ENCODE results near the gene PLBD1. TPM values are rescaled to one million over a fixed set of nuclear protein-coding genes. Genes with fewer than 3 reads are reported as not detected.

Gene PLBD1
- total RNA-seq, 1 experiment from 2014 or later, result 49.6 TPM

DNA sequence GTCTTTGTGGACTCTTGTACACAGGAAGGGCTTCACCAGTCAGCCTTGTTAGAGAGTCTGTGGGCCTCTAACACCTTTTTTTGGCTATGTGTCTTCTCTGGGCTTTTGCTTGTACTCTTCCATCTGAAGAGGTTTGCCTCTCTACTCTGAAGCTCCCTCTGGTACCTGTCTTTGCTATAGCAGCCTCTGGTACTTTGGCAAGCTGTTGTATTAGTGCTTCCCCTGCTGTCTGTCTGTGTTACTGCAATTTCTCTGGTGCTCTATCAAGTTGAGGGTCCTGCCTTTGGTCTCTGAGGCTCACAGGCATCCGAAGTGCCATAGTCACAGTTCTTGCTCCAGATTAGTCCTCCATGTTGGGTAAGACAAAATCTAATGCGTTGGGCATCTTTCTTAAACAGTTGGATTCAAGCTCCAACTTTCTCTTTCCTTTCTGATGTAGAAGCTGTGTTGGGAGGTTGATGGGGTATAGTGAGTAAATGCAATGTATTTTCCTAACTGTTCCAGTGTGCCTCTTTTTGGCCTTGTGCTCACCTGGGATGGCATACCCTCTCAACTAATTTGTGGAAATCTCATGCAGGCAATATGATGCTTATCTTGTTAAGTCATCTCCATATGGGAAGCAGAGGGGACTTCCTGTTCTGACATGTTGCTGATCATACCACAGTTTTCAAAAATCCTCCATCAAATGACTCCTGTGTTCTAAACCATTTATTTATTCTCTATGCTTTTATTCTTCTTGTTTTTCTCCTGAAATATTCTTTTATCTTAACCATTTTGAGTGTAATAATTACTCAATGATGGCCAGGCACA, 113.4 kb downstream of the PLBD1 start:
- peak; percentile 56 for DNase-seq (ENCODE audit: low spot score)
- Mint-ChIP-seq H3K9me3 (no peaks in the 10 kb centered on the region), H3K27ac (peak overlapping the region; percentile 86), H3K27me3 (ENCODE audit: low read depth) (no peaks in the 10 kb centered on the region), H3K4me3 (no peak overlapping the region), H3K36me3 (peaks cover 30% of the 10 kb centered on the region), H3K4me1 (peaks cover 49% of the 10 kb centered on the region)
- ChIA-PET POLR2A (interaction anchor here (0.8 to 1.8 kb wide), 4 partner anchors 69 to 196 kb away, joined by 3 to 9 read pairs (median 4); partner anchors contain the start of gene ATF7IP), CTCF (interaction anchor here (0.6 to 6.3 kb wide), 44 partner anchors 9 to 268 kb away, joined by 3 to 59 read pairs (median 4); partner anchors contain the start of gene ATF7IP)
- peak; percentile 99 for ATAC-seq
- TF ChIP-seq HMGA2 (CRISPR knock-in tag; IDR thresholded peaks at IDR 0.05), result no peak
- TF ChIP-seq ZNF138 (CRISPR knock-in tag; conservative IDR thresholded peaks at IDR 0.05), result no peak
- TF ChIP-seq, protein P1, sequence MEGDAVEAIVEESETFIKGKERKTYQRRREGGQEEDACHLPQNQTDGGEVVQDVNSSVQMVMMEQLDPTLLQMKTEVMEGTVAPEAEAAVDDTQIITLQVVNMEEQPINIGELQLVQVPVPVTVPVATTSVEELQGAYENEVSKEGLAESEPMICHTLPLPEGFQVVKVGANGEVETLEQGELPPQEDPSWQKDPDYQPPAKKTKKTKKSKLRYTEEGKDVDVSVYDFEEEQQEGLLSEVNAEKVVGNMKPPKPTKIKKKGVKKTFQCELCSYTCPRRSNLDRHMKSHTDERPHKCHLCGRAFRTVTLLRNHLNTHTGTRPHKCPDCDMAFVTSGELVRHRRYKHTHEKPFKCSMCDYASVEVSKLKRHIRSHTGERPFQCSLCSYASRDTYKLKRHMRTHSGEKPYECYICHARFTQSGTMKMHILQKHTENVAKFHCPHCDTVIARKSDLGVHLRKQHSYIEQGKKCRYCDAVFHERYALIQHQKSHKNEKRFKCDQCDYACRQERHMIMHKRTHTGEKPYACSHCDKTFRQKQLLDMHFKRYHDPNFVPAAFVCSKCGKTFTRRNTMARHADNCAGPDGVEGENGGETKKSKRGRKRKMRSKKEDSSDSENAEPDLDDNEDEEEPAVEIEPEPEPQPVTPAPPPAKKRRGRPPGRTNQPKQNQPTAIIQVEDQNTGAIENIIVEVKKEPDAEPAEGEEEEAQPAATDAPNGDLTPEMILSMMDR (IDR thresholded peaks at IDR 0.05), result peak; percentile 72
- TF ChIP-seq, protein P2, sequence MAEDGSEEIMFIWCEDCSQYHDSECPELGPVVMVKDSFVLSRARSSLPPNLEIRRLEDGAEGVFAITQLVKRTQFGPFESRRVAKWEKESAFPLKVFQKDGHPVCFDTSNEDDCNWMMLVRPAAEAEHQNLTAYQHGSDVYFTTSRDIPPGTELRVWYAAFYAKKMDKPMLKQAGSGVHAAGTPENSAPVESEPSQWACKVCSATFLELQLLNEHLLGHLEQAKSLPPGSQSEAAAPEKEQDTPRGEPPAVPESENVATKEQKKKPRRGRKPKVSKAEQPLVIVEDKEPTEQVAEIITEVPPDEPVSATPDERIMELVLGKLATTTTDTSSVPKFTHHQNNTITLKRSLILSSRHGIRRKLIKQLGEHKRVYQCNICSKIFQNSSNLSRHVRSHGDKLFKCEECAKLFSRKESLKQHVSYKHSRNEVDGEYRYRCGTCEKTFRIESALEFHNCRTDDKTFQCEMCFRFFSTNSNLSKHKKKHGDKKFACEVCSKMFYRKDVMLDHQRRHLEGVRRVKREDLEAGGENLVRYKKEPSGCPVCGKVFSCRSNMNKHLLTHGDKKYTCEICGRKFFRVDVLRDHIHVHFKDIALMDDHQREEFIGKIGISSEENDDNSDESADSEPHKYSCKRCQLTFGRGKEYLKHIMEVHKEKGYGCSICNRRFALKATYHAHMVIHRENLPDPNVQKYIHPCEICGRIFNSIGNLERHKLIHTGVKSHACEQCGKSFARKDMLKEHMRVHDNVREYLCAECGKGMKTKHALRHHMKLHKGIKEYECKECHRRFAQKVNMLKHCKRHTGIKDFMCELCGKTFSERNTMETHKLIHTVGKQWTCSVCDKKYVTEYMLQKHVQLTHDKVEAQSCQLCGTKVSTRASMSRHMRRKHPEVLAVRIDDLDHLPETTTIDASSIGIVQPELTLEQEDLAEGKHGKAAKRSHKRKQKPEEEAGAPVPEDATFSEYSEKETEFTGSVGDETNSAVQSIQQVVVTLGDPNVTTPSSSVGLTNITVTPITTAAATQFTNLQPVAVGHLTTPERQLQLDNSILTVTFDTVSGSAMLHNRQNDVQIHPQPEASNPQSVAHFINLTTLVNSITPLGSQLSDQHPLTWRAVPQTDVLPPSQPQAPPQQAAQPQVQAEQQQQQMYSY (CRISPR knock-in tag; IDR thresholded peaks at IDR 0.05), result no peak
- TF ChIP-seq, protein P3, sequence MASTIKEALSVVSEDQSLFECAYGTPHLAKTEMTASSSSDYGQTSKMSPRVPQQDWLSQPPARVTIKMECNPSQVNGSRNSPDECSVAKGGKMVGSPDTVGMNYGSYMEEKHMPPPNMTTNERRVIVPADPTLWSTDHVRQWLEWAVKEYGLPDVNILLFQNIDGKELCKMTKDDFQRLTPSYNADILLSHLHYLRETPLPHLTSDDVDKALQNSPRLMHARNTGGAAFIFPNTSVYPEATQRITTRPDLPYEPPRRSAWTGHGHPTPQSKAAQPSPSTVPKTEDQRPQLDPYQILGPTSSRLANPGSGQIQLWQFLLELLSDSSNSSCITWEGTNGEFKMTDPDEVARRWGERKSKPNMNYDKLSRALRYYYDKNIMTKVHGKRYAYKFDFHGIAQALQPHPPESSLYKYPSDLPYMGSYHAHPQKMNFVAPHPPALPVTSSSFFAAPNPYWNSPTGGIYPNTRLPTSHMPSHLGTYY (CRISPR knock-in tag; IDR thresholded peaks at IDR 0.05), result no peak
- no peak for TF ChIP-seq PRRX2 (CRISPR knock-in tag; IDR thresholded peaks at IDR 0.05)
- TF ChIP-seq FOXP1 (CRISPR knock-in tag; IDR thresholded peaks at IDR 0.05; ENCODE audit: borderline replicate concordance), result no peak
- TF ChIP-seq, protein P4, sequence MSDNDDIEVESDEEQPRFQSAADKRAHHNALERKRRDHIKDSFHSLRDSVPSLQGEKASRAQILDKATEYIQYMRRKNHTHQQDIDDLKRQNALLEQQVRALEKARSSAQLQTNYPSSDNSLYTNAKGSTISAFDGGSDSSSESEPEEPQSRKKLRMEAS (CRISPR knock-in tag; IDR thresholded peaks at IDR 0.05), result no peak
- TF ChIP-seq, protein P5, sequence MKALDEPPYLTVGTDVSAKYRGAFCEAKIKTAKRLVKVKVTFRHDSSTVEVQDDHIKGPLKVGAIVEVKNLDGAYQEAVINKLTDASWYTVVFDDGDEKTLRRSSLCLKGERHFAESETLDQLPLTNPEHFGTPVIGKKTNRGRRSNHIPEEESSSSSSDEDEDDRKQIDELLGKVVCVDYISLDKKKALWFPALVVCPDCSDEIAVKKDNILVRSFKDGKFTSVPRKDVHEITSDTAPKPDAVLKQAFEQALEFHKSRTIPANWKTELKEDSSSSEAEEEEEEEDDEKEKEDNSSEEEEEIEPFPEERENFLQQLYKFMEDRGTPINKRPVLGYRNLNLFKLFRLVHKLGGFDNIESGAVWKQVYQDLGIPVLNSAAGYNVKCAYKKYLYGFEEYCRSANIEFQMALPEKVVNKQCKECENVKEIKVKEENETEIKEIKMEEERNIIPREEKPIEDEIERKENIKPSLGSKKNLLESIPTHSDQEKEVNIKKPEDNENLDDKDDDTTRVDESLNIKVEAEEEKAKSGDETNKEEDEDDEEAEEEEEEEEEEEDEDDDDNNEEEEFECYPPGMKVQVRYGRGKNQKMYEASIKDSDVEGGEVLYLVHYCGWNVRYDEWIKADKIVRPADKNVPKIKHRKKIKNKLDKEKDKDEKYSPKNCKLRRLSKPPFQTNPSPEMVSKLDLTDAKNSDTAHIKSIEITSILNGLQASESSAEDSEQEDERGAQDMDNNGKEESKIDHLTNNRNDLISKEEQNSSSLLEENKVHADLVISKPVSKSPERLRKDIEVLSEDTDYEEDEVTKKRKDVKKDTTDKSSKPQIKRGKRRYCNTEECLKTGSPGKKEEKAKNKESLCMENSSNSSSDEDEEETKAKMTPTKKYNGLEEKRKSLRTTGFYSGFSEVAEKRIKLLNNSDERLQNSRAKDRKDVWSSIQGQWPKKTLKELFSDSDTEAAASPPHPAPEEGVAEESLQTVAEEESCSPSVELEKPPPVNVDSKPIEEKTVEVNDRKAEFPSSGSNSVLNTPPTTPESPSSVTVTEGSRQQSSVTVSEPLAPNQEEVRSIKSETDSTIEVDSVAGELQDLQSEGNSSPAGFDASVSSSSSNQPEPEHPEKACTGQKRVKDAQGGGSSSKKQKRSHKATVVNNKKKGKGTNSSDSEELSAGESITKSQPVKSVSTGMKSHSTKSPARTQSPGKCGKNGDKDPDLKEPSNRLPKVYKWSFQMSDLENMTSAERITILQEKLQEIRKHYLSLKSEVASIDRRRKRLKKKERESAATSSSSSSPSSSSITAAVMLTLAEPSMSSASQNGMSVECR (CRISPR knock-in tag; IDR thresholded peaks at IDR 0.05; ENCODE audit: borderline replicate concordance), result no peak

Other genes with a start within 250 kb of the PLBD1 start
- 141 to 169 TPM (median 167 TPM) in 3 replicates for gene ATF7IP, start 202.2 kb downstream of the PLBD1 start, total RNA-seq (2021)
- 3.4 to 4.3 TPM (median 3.9 TPM) in 3 replicates for gene GUCY2C, start 128.7 kb upstream of the PLBD1 start, total RNA-seq (2021)
- gene WBP11, start 235.6 kb upstream of the PLBD1 start, total RNA-seq (2021), result 98.4 to 111 TPM (median 102 TPM) in 3 replicates
- gene C12orf60, start 235.8 kb upstream of the PLBD1 start, total RNA-seq (2021), result 1.3 to 2.0 TPM (median 1.8 TPM) in 3 replicates
- not detected in 3 replicates for gene SMCO3, start 246.3 kb upstream of the PLBD1 start, total RNA-seq (2021)

Measured in WTC11 (cell line).